ENCODE data around the gene PPP6R1.
A peak's percentile ranks its signal among the peaks of the same experiment; 100 is the strongest.

Gene PPP6R1

DNA sequence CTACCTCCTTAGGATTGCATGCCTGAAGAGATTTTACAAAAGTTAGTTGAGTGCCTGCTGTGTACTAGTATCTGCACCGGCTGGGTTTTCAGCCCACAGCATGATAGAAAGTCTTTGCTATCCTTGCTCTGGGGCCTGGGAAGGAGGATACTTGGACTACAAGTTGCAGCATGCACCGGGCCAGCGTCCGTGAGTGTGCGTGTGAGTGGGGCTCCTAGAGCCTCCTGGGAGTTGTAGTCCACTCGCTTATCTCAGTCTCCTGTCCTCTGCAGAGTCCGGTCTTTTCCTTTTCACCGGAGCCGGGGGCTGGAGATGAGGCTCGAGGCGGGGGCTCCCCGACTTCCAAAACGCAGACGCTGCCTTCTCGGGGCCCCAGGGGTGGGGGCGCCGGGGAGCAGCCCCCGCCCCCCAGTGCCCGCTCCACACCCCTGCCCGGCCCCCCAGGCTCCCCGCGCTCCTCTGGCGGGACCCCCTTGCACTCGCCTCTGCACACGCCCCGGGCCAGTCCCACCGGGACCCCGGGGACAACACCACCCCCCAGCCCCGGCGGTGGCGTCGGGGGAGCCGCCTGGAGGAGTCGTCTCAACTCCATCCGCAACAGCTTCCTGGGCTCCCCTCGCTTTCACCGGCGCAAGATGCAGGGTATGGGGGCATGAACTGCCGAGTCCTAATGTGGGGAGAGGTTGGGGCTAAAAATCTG is 45.6 kb upstream of the PPP6R1 start:
- FAIRE-seq (no peak), DNase-seq (ENCODE audit: insufficient read length, low spot score) (peak; percentile 83)
- TF ChIP-seq, protein P1, sequence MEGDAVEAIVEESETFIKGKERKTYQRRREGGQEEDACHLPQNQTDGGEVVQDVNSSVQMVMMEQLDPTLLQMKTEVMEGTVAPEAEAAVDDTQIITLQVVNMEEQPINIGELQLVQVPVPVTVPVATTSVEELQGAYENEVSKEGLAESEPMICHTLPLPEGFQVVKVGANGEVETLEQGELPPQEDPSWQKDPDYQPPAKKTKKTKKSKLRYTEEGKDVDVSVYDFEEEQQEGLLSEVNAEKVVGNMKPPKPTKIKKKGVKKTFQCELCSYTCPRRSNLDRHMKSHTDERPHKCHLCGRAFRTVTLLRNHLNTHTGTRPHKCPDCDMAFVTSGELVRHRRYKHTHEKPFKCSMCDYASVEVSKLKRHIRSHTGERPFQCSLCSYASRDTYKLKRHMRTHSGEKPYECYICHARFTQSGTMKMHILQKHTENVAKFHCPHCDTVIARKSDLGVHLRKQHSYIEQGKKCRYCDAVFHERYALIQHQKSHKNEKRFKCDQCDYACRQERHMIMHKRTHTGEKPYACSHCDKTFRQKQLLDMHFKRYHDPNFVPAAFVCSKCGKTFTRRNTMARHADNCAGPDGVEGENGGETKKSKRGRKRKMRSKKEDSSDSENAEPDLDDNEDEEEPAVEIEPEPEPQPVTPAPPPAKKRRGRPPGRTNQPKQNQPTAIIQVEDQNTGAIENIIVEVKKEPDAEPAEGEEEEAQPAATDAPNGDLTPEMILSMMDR (IDR thresholded peaks at IDR 0.05; ENCODE audit: insufficient read depth, missing control alignments): no peak

DNA sequence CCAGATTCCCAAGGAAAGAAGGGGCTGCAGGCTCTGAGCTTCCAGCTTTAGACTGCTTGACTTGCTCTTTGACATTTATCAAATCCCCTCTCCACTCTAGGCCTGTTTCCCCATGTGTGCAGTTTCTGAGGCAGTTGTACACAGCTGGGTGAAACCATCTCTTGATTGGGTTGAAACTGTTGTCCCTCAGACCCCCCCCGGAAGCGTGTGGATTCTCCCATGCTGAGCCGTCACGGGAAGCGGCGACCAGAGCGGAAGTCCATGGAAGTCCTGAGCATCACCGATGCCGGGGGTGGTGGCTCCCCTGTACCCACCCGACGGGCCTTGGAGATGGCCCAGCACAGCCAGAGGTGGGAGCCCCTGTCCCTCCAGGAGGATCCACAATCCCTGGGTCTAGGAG is 44.7 kb upstream of the PPP6R1 start:
- FAIRE-seq (no peak), DNase-seq (ENCODE audit: insufficient read length, low spot score) (no peak)
- TF ChIP-seq, protein P1 (IDR thresholded peaks at IDR 0.05; ENCODE audit: insufficient read depth, missing control alignments): no peak

DNA sequence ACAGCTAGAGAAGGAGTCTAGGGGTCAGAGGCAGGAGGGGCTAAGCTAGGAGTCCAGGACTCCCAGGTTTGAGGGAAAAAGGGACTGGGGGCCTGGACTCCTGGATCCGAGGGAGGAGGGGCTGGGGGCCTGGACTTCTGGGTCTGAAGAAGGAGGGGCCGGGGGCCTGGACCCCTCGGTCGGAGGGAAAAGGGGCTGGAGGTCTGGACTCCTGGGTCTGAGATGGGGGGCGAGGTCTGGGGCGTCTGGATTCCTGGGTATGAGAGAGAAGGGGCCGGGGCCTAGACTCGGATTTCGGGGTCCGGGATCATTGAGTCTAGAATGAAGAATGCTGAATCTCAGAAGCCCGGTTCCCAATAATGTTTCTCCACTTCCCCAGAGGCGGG is 43.5 kb upstream of the PPP6R1 start:
- FAIRE-seq: no peak
- TF ChIP-seq, protein P1 (IDR thresholded peaks at IDR 0.05; ENCODE audit: insufficient read depth, missing control alignments): no peak
- no peak for DNase-seq (ENCODE audit: insufficient read length, low spot score)

DNA sequence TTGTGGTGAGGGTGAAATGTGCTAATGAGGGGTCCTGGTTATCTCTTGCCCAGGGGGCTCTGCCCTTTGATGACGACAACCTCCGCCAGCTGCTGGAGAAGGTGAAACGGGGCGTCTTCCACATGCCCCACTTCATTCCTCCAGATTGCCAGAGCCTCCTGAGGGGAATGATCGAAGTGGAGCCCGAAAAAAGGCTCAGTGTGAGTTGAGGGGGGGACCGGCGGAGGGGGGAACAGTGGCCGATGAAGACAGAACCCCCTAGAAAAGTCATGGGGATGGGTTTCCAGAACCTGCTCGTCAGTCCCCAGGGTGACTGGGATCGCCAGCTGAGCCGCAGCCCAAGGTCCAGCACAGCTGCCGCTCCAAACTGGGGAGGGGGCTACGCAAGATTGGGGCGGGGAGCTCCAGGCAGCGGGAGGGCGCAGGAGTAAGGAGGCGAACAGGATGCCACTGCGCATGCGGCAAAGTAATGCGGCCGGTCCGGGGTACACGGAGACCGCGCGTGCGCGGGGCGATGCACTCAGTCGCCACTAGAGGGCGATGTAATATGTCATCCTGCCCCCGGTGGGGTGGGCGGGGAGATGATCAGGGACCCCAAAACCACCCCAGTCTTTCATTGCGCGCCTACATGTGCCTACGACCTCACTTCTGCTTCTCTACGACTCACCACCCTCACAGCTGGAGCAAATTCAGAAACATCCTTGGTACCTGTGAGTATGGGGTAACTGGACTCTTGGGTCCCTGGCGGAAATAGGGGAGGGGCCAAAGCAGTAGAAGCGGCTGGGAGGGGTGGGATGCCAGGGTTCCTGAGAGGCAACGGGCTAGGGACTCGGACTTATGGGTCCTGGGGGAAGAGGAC is 42.9 kb upstream of the PPP6R1 start:
- TF ChIP-seq, protein P1 (IDR thresholded peaks at IDR 0.05; ENCODE audit: insufficient read depth, missing control alignments): peak; percentile 66
- DNase-seq (ENCODE audit: insufficient read length, low spot score) (peak; percentile 100), FAIRE-seq (no peak)

DNA sequence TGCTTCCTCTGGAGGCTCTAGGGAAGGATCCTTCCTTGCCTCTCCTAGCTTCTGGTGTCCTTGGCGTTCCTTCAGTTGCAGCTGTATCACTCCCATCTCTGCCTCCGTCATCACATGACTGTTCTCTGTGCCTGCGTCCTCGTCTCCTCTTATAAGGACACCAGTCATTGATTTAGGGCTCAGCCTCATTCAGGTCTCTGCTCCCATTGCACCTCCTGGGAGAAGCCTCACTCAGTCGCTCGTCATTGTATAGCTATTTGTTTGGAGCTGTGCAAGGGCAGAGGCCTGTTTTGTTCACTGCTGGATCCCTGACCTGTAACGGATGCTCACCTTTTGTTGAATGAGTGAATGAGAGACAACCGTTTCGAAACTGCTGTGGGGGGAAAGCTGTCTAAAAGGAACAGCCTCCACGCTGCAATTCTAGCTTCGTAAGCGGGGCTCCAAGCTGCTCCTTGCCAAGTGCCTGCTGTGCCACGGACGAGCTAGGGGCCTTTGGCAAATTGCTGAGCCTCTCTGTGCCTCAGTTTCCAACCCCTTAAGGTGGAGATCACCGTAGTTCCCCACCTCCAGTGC is 42.2 kb upstream of the PPP6R1 start:
- no peak for FAIRE-seq
- DNase-seq (ENCODE audit: insufficient read length, low spot score): no peak
- TF ChIP-seq, protein P1 (IDR thresholded peaks at IDR 0.05; ENCODE audit: insufficient read depth, missing control alignments): no peak

DNA sequence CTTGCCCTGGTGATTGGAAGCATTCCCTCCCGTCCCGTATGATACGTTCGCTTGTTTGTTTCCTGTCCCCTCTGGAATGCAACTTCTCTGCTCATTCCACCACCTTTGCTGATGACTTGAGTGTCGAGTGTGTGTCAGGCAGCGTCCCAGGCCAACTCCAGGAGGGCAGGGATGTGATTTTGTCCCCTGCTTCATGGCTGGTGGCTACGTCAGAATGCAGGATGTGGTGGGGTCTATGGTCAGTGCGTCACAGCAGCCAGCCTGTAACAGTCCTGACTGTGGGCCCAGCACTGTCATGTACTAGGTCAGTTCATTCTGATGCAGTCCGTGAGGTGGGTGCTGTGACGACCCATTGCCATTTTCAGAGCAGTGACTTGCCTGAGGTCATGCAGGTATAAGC is 41.2 kb upstream of the PPP6R1 start:
- TF ChIP-seq, protein P1 (IDR thresholded peaks at IDR 0.05; ENCODE audit: insufficient read depth, missing control alignments): no peak
- FAIRE-seq (no peak), DNase-seq (ENCODE audit: insufficient read length, low spot score) (no peak)

Measured in D721Med (cell line).